ENCODE measurements around the gene SH3BP4. TPM values are rescaled to one million over a fixed set of nuclear protein-coding genes. Genes with fewer than 3 reads are reported as not detected.
A peak's percentile ranks its signal among the peaks of the same experiment; 100 is the strongest.

Gene SH3BP4
- total RNA-seq, 1 experiment from 2014 or later: 28.2 TPM

DNA sequence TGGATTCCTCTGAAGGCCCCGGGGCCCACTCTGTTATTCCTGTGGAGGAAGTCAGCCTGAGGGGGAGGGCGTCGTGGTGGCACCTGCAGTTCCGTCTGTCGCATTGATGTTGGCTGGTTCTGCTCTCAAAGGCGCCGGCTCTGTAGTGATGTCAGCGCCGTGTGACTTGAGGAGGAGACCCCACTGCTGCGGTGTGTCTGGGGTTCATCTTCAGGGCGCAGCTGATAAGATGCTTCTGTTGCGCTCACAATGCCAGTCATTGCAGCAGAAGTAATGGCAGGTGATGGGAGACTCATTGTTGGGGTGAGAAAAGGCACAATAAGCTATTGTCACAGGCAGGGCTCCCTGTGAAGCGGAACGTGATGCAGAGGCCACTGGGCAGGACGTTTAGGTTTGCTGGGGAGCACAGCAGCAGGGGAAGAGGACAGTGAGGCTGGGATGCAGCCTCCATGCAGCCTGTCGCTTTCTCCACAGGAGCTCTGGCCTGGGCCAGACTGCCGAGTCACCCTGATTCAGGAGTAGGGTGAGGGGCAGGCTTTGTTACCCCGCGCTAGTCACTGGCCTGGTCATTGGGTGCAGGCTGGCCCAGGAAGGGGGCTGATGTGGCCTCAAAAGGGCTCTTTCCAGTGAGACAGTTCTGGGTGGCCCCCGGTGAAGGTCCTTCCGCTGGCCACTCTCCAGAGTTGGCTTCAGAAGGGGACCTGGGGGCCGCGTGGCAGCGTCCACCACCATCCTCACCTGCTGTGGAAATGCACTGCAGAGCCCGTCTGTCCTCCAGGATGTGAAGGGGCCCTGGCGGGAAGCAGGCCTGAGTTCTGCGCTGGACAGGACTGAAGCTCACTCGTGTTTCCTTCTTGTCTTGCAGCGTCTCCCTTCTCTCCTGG is 42.9 kb downstream of the SH3BP4 start:
- DNase-seq (ENCODE audit: extremely low read depth, low read depth): peak; percentile 14

DNA sequence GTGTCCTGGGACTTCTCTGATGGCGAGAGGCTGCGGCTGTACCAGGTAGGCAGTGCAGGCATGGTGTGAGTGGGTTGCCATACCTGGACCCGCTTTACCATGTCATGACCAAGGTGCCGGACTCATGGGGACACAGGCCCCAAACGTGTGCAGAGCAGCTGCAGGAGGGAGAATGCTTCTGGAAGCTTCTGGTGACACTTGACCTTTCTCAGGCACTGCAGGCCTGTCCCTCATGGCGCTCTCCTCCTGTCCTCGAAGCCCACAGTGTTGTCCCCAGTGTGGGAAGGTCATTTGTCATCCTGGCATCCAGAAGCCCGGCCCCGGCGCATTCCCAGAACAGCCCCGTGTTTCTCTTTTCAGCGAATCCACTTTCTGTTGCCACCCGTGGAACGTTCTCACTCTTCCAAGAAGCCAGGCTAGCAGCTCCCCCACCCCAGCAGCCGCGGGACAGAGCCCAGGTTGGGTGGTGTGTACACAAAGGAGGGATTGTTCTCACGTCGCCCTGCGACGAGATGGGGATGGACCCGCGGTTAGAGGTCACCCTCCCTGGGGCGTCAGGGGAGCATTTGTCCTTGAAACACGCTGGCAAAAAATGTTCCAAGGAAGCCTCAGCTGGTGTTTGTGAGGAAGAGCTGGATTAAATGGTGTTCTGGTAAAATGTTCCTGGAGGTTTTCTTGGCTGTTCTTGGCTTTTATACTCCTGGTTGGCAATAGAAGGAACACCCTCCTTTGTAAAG is 43.7 kb downstream of the SH3BP4 start:
- DNase-seq (ENCODE audit: extremely low read depth, low read depth): no peak

DNA sequence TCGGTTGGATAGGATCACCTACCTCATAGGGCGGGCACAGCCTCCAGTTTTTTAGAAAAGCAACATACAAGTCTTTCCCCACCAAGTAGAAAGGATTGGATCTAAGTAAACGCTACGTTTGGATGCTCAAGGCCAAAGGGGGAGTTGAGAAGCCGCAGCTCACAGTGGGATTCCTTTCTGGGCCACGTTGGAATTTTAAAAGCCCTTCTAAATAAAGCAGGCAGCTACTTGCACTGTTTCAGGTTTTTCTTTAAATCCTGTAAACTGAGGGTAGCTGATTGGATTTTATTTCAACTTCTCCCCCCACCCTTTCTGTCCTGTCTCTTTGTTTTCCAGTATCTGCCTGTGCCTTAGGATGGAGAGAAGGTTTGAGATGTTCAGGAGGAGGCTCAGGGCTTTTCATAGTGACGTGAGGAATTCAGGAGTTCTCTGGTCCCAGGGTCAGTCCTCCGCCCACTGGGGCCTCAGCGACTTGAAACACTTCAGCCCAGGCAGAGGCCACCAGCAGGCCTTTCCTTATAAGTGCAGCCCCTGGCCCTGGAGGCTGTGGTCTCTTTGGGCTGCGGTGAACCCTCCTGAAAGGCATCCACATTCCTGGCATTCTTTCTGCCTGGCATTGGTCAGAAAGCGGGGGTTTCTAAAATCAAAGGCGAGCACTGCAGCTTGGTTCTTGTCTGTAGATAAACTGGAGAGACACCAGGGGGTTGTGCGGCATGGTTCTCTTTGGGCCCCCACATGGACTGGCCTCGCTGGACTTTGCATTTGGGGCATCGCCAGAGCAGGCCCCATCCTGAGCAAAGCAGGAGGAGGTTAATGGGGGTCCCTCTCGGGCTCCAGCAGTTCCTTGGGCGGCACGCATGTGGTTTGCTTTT is 44.5 kb downstream of the SH3BP4 start:
- no peak for DNase-seq (ENCODE audit: extremely low read depth, low read depth)

DNA sequence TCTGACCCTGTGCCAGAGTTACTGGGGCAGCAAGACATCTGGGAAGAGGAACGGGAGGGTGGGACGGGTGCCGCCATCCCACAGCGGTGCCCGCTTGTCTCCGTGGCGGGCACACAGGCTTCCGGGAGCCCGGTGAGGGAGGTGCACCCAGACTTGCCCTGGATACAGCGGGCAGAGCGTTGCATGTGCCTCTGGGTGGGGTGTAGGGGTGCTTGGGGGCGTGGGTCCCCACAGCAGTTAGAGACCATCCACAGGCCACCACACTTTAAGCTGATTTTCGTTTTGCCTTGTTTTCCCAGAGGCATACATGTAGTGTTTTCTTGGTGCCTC is 45.1 kb downstream of the SH3BP4 start:
- DNase-seq (ENCODE audit: extremely low read depth, low read depth): no peak

DNA sequence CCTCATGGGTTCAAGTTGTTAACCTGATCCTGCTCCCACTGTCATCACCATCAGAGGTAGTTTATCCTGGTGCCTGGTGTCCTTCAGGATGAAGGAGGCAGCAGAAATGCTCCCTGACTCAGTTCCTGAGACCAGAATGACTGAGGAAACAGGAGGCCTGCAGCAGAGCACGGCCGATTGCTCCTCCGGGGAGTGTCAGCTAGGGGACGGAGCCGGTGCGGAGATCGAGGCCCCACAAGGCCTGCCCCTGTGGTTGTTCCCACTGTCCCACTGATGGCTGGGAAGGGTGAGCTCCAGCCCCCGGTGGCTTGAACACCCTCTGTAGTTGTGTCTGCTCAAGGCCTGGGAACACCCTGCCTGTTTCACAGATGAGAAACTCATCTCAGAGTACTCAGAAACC is 45.6 kb downstream of the SH3BP4 start:
- no peak for DNase-seq (ENCODE audit: extremely low read depth, low read depth)

DNA sequence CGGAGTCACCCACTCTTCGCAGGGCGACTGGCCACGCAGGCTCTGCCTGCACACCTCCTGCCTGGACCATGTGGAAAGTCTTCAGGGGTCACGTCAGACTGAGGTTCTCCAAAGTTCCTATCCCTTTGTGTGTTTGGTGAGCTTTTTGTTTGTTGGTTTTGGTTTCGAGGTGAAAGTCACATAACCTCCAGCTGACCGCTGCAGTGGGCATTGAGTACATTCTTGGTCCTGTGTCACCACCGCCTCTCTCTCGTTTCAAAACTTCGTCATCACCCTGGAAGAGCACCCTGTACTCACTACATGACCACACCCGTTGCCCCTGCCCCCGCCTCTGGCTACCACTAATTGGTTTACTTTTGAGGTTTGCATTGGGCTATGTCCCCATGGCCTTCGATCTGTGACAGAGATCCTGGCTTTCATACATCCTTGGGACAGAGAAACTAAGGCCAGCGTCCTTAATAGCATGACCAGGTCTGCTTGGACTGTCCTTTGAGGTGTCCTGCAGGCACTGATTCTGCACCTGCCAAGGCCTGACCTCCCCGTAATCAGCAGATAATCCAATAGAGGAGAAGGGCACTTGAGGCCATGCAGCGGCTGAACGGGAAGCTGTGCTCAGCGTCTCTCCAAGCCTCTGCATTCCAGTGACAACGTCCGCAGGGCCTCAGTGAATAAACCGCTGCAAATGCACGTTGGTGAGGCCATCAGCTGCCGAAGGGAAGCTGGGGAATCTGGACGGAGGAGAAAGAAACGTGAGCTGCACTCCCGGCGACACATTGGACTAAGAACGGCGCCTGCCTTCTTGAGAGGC is 46.8 kb downstream of the SH3BP4 start:
- DNase-seq (ENCODE audit: extremely low read depth, low read depth): no peak

DNA sequence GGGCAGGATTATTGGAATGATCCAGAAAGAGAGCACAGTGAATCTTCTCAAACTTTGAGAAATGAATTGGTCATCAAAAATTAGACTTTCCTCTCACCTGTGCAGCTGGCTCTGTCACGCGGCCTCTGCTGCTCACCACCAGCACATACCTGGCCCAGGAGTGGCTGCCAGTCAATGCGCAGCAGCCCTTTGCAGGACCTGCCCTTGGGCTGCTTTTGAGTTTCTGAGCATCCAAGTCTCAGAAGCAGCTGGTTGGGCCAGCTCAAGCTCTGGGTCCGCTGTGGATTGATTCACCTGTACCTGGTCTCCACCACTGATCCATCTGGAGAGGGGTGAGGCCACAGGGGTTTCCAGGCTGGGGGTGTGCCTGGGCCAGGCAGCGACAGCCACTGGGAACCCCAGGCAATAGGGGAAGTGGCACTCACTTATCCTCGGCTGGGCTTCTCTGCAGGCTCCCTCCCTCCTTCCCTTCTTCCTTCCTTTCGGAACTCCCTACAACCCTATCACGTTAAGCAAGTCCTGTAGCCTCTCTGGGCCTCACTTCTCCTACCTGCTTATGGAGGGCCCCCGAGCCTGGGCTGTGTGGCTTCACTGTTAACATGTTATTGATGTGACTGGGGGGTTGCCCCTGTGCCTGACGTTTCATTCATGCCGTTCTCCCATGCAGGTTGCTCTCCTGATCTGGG is 48.1 kb downstream of the SH3BP4 start:
- DNase-seq (ENCODE audit: extremely low read depth, low read depth): no peak

DNA sequence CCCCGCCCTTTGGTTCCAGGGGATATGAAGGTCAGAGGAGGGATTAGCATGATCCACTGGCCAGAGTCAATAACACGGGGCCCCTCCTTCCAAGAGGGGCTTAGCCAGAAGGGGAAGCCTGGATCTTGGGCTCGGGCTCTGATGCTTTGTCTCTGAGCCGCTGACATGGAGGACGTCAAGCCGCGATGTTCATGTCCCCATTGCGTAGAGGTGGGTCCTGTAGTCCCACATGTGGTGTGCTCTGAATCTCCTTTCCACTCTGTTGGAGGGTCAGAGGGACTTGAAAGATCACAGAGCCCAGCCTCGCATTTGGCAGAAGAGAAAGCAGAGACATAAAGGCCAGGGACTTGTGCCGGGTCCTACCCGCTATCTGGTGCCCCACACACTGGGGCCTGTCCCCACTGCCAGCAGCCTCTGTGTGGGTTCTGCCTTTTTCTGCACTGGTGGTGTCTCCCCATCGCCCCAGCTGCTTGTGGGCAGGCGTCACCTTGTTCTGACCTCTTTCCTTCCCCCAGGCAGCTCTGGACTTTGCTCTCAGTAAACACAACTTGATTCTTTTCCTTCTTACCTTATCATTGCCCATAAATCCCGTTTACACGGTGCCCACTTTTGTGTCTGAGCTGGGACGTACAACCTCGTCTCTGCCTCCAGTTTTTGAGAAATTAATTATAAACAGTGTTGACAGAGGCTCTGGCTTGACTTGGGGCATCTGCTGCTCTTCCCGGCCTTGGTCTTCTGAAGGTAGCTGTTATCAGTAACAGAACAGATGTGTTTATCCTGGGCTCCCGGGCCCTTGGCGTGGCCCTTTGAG is 48.8 kb downstream of the SH3BP4 start:
- no peak for DNase-seq (ENCODE audit: extremely low read depth, low read depth)

DNA sequence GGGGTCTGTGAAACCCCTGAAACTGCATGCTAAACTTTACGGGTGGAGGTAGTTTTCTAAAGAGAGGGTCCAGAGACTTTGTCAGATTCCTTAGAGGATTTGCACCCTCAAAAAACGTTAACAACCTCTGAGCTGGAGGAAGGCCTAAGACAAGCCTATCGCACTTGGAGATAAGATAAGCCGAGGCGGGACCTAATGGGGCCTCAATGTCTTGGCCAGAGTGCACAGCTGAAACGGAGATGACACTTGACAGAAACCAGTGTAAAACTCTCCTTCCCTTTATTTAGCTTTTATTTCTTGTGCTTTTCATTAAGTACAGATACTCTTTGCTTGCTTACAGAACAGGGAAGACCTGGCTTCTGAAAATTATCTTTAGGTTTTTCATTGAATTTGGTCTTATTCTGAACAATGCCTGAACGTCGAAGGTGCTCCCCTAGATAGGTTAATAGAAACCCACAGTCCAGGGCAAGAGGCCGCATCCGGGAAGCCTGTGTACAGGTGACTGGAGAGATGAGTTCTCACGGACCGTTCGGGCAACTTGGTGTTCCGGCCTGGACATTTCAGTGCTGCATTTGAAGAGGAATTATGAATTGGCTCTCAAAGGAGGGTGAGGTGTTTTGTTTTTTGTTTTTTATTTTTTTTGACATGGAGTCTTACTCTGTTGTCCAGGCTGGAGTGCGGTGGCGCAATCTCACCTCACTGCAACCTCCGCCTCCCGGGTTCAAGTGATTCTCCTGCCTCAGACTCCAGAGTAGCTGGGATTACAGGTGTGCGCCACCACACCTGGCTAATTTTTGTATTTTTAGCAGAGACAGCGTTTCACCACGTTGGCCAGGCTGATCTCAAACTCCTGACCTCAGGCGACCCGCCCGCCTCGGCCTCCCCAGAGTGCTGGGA is 49.7 kb downstream of the SH3BP4 start:
- DNase-seq (ENCODE audit: extremely low read depth, low read depth): no peak

DNA sequence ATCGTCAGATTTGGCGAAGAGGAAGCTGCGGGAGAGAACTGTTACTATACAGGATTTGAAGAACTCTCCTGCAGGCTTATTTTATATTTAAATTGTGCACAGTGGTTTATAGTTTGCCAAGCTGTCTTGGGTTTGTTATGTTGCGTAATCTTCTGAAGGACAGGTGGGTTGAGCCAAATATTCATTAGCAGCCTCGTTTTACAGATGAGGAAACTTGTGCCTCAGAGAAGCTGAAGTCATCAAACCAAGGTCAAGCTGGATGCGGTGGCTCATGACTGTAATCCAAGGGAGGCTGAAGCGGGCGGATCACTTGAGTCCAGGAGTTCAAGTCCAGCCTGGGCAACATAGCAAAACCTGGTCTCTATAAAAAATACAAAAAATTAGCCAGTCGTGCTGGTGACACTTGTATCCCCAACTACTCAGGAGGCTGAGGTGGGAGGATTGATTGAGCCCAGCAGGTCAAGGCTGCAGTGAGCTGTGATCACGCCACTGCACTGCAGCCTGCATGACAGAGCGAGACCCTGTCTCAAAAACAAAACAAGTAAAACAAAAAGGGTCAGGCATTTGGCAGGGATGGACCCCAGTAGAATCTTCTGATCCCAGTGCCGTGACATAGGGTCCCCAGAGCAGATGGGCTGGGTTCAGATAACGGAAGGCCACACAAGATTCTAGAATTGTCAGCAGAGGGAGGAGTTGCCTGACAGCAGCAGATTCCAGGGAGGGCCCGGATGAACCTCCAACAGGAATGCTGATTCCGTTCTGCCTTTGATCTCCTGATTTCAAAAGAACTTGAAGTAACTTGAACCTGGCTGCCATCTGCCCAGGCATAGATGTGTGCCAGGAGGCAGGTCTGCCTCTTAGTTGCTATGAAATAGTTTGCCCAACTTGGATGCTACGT is 50.6 kb downstream of the SH3BP4 start:
- DNase-seq (ENCODE audit: extremely low read depth, low read depth): no peak

DNA sequence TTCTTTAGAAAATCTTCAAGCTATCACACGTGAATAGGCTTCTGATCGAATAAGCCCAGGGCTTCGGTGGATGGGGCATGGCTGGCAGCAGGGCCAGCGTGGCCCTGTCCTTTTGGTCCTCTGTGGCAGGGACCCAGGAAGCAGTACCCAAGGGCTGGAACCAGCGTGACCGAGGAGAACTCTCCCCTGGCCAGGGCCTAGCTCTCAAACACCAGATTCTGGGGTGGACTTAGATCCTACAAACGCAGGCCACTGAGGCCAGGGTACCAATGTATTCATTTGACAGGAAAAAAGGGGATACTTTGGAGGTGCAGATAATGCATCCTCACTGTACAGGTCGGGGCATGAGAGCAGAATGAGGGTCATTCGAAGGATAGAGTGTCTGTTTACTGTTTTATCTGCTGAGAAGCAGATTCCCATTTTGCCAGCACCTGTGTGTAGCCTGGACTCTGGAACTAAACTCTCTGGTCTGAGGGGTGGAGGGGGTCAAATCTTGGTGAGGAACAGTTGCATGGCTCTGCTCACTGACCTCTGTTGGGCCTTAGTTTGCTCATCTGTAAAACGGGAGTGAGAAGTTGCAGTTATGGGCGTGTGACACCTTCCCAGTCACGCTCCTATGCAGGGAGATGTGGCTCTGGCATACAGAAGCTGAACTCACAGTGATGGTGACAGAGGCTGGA is 51.4 kb downstream of the SH3BP4 start:
- DNase-seq (ENCODE audit: extremely low read depth, low read depth): no peak

DNA sequence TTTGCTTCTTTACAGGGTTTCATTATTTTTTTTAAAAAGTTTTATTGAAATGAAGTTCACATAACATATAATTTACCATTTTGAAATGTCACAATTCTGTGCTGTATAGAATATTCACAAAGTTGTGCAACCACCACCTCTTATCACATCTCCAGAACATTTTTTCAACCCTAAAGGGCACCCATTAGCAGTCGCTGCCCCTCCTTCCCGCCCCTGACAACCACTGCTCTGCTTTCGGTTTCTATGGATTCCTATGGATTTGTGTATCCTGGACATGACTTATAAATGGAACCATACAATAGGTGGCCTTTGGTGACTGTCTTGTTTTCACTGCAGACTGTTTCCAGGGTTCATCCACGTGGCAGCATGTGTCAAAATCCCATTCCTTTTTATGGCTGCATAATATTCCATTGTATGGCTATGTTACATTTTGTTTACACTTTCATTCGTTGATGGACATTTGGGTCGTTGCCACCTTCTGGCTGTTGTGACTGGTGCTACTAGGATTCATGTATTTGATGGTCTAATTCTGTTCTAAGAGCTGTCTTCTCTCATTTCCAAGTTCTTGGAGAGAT is 52.6 kb downstream of the SH3BP4 start:
- DNase-seq (ENCODE audit: extremely low read depth, low read depth): no peak

DNA sequence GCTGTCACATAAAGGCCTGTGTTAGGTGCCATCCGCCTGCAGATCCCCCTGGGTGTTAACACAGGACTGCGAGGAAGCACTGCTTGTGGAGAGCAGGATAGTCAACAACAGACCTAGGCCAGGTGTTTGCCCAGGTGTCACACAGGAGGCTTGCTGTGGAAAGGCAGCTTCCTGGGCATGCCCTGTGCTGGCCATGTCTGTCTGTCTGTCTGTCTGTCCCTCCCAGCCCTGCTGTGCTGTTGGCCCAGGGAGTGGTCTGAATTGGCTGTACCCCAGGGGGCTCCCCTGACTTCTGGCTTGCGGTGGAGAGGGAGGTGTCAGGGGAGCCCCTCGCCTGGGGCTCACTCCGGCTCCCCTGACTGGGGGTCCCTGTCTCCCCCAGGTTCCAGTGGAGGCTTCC is 53.2 kb downstream of the SH3BP4 start:
- DNase-seq (ENCODE audit: extremely low read depth, low read depth): no peak

DNA sequence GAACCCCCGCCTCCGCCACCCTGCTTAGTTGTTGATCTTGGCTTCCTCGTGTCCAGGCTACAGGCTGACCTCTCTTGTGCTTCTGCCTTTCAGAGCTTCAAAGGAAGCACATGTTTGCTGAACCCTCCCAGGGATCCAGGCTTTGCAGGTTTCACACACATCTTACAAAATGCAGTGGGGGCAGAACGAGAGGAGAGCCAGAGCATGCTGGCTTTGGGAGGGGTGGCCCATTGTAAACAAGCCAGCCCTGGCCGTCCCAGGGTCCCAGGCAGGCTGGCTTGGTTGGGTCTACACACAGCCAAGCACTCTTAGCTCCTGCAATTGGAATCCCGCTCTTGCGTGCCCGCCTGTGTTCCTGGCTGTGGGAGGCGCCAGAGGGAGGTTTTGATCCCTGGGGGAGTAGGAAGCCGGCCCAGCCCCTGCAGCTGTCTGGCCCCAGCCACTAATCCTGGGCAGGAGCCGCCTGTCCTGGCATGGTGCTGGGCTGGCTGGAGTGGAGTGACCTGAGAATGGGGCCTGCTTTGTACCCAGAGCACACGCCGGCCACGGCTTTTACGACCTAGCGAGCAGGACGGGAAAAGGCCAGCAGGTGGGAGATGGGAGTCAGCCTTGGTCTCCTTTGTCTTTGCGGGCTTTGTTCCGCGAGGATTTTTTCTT is 53.9 kb downstream of the SH3BP4 start:
- DNase-seq (ENCODE audit: extremely low read depth, low read depth): no peak

DNA sequence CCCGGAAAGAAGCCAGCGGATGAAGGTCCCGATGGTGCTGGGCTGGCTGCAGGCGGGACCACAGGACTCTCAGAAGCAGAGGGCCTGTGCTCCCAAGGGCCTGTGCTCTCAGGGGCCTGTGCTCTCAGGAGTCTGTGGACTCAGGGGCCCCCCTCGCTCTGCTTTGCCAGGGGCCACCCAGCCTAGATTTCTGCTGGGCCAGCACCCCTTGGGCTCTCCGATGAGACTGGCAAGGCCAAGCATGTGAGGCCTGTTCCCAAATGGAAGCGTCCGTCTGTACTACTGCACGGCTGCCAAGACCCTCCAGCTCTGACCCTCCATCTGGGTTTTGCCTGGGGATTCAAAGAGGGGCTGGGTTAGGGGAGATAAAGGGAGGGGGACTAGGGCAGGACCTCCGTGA is 54.6 kb downstream of the SH3BP4 start:
- no peak for DNase-seq (ENCODE audit: extremely low read depth, low read depth)

All from NCI-H460 (cell line).